GM23338 (cell line): ENCODE results near the gene CFTR. TPM values are rescaled to one million over a fixed set of nuclear protein-coding genes. Genes with fewer than 3 reads are reported as not detected.

Source experiments
- ATAC-seq: fragments of 200-7000 bp; cut with Tn5 transposase; 3 replicates; pipeline ENCODE4 v1.9.1; 2020
- DNase-seq: peaks from one replicate; pipeline ENCODE4 v3.0.0-alpha.2; 2015; ENCODE audit warnings: low spot score
- H2AFZ ChIP-seq: fragments of 200-600 bp; sonication (generic); 2 replicates; pipeline ENCODE4 v1.8.0; 2016; ENCODE audit warnings: antibody characterized with exemption, mild to moderate bottlenecking, moderate library complexity
- H3F3A ChIP-seq: fragments of 200-600 bp; sonication (generic); replicated peaks from 2 replicates; pipeline ENCODE4 v1.8.0; 2017; ENCODE audit warnings: antibody characterized with exemption, mixed run types, low read depth
- H3K27ac ChIP-seq: fragments of 200-600 bp; sonication (generic); 2 replicates; pipeline ENCODE4 v1.6.1; 2016; ENCODE audit warnings: low read depth
- H3K27me3 ChIP-seq: fragments of 200-600 bp; sonication (generic); 2 replicates; pipeline ENCODE4 v1.8.0; 2016; ENCODE audit warnings: mild to moderate bottlenecking, mixed run types, moderate library complexity; ENCODE audit not compliant: insufficient read depth
- H3K36me3 ChIP-seq: fragments of 200-600 bp; sonication (generic); 2 replicates; pipeline ENCODE4 v1.8.0; 2016; ENCODE audit warnings: mild to moderate bottlenecking; ENCODE audit not compliant: insufficient read depth
- H3K4me1 ChIP-seq: fragments of 200-600 bp; sonication (generic); 2 replicates; pipeline ENCODE4 v1.8.0; 2016; ENCODE audit warnings: mild to moderate bottlenecking, moderate library complexity; ENCODE audit not compliant: insufficient read depth
- H3K4me2 ChIP-seq: fragments of 200-600 bp; sonication (generic); 2 replicates; pipeline ENCODE4 v1.7.1; 2017; ENCODE audit warnings: mixed run types
- H3K4me3 ChIP-seq: fragments of 200-600 bp; sonication (generic); 2 replicates; pipeline ENCODE4 v1.6.1; 2016; ENCODE audit warnings: mixed run types
- H3K79me2 ChIP-seq: fragments of 200-600 bp; sonication (generic); replicated peaks from 2 replicates; pipeline ENCODE4 v1.8.0; 2017; ENCODE audit warnings: mild to moderate bottlenecking; ENCODE audit not compliant: insufficient read depth
- H3K9me2 ChIP-seq: fragments of 200-600 bp; sonication (generic); 2 replicates; pipeline ENCODE4 v1.8.0; 2017; ENCODE audit not compliant: insufficient read depth
- H4K20me1 ChIP-seq: fragments of 200-600 bp; sonication (generic); replicated peaks from 2 replicates; pipeline ENCODE4 v1.8.0; 2017; ENCODE audit warnings: mild to moderate bottlenecking; ENCODE audit not compliant: insufficient read depth
- H3K27ac Mint-ChIP-seq: 2 replicates; pipeline ENCODE4 v1.8.0; 2020; ENCODE audit warnings: inconsistent platforms, mild to moderate bottlenecking, moderate library complexity, mixed read lengths
- H3K27me3 Mint-ChIP-seq: 3 replicates; pipeline ENCODE4 v1.8.0; 2022; ENCODE audit warnings: low read depth, mild to moderate bottlenecking, moderate library complexity, mixed read lengths, inconsistent platforms; ENCODE audit not compliant: insufficient read depth, poor library complexity
- H3K36me3 Mint-ChIP-seq: 3 replicates; pipeline ENCODE4 v1.8.0; 2021; ENCODE audit warnings: low read depth, mild to moderate bottlenecking, inconsistent platforms, moderate library complexity, mixed read lengths
- H3K4me1 Mint-ChIP-seq: 3 replicates; pipeline ENCODE4 v1.8.0; 2020; ENCODE audit warnings: mild to moderate bottlenecking, inconsistent platforms, mixed read lengths
- H3K4me3 Mint-ChIP-seq: 3 replicates; pipeline ENCODE4 v1.8.0; 2021; ENCODE audit warnings: moderate library complexity, mild to moderate bottlenecking, inconsistent platforms, mixed read lengths
- H3K9me3 Mint-ChIP-seq: 3 replicates; pipeline ENCODE4 v1.8.0; 2020; ENCODE audit warnings: moderate library complexity, mild to moderate bottlenecking, inconsistent platforms, mixed read lengths
- CREB1 ChIP-seq: fragments of 250-450 bp; sonication (Bioruptor Pico); IDR thresholded peaks from 2 replicates; pipeline ENCODE4 v1.5.0; 2020; ENCODE audit warnings: low read depth, mild to moderate bottlenecking, moderate library complexity
- CTCF ChIP-seq, 2 experiments: fragments of 200-600 bp in 1 of 2; sonication (generic) in 1 of 2; conservative IDR thresholded peaks; 2 replicates each; pipeline versions ENCODE4 v1.5.1 to v1.6.1; 2016 to 2017; ENCODE audit warnings: antibody characterized with exemption in 2 of 2, low read depth in 2 of 2, mild to moderate bottlenecking in 2 of 2, moderate library complexity in 1 of 2
- ETS1 ChIP-seq: IDR thresholded peaks from 2 replicates; pipeline ENCODE4 v1.6.1; 2016; ENCODE audit warnings: antibody characterized with exemption
- EZH2 ChIP-seq: fragments of 200-600 bp; sonication (generic); IDR thresholded peaks from one replicate; pipeline ENCODE4 v1.8.0; 2017; ENCODE audit warnings: antibody characterized with exemption, mild to moderate bottlenecking, low read depth; ENCODE audit not compliant: unreplicated experiment
- EZH2phosphoT487 ChIP-seq: fragments of 200-600 bp; sonication (generic); IDR thresholded peaks from one replicate; pipeline ENCODE4 v1.8.1; 2018; ENCODE audit warnings: antibody characterized with exemption; ENCODE audit not compliant: unreplicated experiment
- JUNB ChIP-seq: IDR thresholded peaks from one replicate; pipeline ENCODE4 v1.6.1; 2016; ENCODE audit warnings: antibody characterized with exemption; ENCODE audit not compliant: unreplicated experiment
- NANOG ChIP-seq: IDR thresholded peaks from 2 replicates; pipeline ENCODE4 v1.6.1; 2016; ENCODE audit warnings: antibody characterized with exemption, borderline replicate concordance
- POLR2AphosphoS5 ChIP-seq: IDR thresholded peaks from 2 replicates; pipeline ENCODE4 v1.6.1; 2016; ENCODE audit warnings: antibody characterized with exemption, low read depth
- STAT1 ChIP-seq: IDR thresholded peaks from one replicate; pipeline ENCODE4 v1.6.1; 2016; ENCODE audit warnings: antibody characterized with exemption; ENCODE audit not compliant: unreplicated experiment
- ZNF114 ChIP-seq: fragments of 250-450 bp; sonication (Bioruptor Pico); IDR thresholded peaks from 2 replicates; pipeline ENCODE4 v1.5.0; 2020; ENCODE audit warnings: mild to moderate bottlenecking, moderate library complexity
- ZNF331 ChIP-seq: fragments of 250-450 bp; sonication (Bioruptor Pico); IDR thresholded peaks from 2 replicates; pipeline ENCODE4 v1.5.0; 2020; ENCODE audit warnings: low read depth, mild to moderate bottlenecking, moderate library complexity
- polyA plus RNA-seq: library from polyadenylated mRNA; unstranded; fragments of >200 nt; fragmentation: Nextera tagmentation; extraction: Ambion mirVana; gene quantifications from 2 replicates; pipeline ENCODE4 v1.2.1, GENCODE V29; 2016
- total RNA-seq: library from RNA; depleted of rRNA; stranded (reverse); fragments of >200 nt; shearing (Covaris generic); gene quantifications from 2 replicates; pipeline ENCODE4 v1.2.3, GENCODE V29; 2014
- TF ChIP-seq, protein P1 (sequence below): IDR thresholded peaks from one replicate; pipeline ENCODE4 v1.6.1; 2018; ENCODE audit warnings: antibody characterized with exemption; ENCODE audit not compliant: unreplicated experiment
- TF ChIP-seq, protein P2 (sequence below): fragments of 250-450 bp; sonication (Bioruptor Pico); IDR thresholded peaks from 2 replicates; pipeline ENCODE4 v1.5.0; 2020; ENCODE audit warnings: mild to moderate bottlenecking, moderate library complexity

CFTR gene
- total and polyA plus RNA-seq, 2 experiments from 2014 or later = 0.45 to 1.2 TPM

DNA sequence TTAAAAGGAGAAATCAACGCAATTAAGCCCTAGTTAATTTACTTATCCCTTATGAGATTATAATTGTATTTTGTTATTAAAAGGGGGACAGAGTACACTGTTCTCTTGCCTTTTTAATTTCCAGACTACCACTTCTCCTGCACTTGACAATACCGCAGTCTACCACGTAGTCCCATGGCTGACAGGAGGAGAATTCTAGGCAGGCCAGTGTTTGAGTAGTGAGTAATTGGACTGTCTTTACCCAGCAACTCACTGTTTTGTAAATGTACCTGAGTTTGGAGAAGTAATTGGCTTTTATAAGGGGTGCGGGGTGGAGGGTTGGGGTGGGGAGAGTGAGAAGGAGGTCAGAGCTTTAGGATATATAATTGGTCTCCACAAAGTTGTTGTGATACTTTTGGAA lies 85.4 kb downstream of the CFTR start:
- no peaks in the 10 kb centered on the region for H3F3A ChIP-seq
- H3K36me3 Mint-ChIP-seq = no peaks in the 10 kb centered on the region
- no peak for DNase-seq
- H3K27me3 Mint-ChIP-seq = no peaks in the 10 kb centered on the region
- no peak overlapping the region for H3K27ac Mint-ChIP-seq
- no peak overlapping the region for H3K27ac ChIP-seq
- no peaks in the 10 kb centered on the region for H3K4me1 Mint-ChIP-seq
- no peaks in the 10 kb centered on the region for H4K20me1 ChIP-seq
- H3K4me2 ChIP-seq = no peak overlapping the region
- H3K9me3 Mint-ChIP-seq = no peaks in the 10 kb centered on the region
- no peak for ATAC-seq
- no peaks in the 10 kb centered on the region for H3K4me1 ChIP-seq
- H3K79me2 ChIP-seq = no peaks in the 10 kb centered on the region
- no peaks in the 10 kb centered on the region for H3K27me3 ChIP-seq
- TF ChIP-seq EZH2 (no peak), STAT1 (no peak), POLR2AphosphoS5 (no peak), EZH2phosphoT487 (no peak), ZNF114 (CRISPR knock-in tag) (no peak), ZNF331 (CRISPR knock-in tag) (no peak), CREB1 (CRISPR knock-in tag) (no peak), CTCF (conservative IDR thresholded peaks at IDR 0.05; ENCODE audit: low read depth in 2 of 2) (no peak), NANOG (no peak), JUNB (no peak), ETS1 (no peak)
- TF ChIP-seq, protein P1, sequence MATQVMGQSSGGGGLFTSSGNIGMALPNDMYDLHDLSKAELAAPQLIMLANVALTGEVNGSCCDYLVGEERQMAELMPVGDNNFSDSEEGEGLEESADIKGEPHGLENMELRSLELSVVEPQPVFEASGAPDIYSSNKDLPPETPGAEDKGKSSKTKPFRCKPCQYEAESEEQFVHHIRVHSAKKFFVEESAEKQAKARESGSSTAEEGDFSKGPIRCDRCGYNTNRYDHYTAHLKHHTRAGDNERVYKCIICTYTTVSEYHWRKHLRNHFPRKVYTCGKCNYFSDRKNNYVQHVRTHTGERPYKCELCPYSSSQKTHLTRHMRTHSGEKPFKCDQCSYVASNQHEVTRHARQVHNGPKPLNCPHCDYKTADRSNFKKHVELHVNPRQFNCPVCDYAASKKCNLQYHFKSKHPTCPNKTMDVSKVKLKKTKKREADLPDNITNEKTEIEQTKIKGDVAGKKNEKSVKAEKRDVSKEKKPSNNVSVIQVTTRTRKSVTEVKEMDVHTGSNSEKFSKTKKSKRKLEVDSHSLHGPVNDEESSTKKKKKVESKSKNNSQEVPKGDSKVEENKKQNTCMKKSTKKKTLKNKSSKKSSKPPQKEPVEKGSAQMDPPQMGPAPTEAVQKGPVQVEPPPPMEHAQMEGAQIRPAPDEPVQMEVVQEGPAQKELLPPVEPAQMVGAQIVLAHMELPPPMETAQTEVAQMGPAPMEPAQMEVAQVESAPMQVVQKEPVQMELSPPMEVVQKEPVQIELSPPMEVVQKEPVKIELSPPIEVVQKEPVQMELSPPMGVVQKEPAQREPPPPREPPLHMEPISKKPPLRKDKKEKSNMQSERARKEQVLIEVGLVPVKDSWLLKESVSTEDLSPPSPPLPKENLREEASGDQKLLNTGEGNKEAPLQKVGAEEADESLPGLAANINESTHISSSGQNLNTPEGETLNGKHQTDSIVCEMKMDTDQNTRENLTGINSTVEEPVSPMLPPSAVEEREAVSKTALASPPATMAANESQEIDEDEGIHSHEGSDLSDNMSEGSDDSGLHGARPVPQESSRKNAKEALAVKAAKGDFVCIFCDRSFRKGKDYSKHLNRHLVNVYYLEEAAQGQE = no peak
- TF ChIP-seq, protein P2, sequence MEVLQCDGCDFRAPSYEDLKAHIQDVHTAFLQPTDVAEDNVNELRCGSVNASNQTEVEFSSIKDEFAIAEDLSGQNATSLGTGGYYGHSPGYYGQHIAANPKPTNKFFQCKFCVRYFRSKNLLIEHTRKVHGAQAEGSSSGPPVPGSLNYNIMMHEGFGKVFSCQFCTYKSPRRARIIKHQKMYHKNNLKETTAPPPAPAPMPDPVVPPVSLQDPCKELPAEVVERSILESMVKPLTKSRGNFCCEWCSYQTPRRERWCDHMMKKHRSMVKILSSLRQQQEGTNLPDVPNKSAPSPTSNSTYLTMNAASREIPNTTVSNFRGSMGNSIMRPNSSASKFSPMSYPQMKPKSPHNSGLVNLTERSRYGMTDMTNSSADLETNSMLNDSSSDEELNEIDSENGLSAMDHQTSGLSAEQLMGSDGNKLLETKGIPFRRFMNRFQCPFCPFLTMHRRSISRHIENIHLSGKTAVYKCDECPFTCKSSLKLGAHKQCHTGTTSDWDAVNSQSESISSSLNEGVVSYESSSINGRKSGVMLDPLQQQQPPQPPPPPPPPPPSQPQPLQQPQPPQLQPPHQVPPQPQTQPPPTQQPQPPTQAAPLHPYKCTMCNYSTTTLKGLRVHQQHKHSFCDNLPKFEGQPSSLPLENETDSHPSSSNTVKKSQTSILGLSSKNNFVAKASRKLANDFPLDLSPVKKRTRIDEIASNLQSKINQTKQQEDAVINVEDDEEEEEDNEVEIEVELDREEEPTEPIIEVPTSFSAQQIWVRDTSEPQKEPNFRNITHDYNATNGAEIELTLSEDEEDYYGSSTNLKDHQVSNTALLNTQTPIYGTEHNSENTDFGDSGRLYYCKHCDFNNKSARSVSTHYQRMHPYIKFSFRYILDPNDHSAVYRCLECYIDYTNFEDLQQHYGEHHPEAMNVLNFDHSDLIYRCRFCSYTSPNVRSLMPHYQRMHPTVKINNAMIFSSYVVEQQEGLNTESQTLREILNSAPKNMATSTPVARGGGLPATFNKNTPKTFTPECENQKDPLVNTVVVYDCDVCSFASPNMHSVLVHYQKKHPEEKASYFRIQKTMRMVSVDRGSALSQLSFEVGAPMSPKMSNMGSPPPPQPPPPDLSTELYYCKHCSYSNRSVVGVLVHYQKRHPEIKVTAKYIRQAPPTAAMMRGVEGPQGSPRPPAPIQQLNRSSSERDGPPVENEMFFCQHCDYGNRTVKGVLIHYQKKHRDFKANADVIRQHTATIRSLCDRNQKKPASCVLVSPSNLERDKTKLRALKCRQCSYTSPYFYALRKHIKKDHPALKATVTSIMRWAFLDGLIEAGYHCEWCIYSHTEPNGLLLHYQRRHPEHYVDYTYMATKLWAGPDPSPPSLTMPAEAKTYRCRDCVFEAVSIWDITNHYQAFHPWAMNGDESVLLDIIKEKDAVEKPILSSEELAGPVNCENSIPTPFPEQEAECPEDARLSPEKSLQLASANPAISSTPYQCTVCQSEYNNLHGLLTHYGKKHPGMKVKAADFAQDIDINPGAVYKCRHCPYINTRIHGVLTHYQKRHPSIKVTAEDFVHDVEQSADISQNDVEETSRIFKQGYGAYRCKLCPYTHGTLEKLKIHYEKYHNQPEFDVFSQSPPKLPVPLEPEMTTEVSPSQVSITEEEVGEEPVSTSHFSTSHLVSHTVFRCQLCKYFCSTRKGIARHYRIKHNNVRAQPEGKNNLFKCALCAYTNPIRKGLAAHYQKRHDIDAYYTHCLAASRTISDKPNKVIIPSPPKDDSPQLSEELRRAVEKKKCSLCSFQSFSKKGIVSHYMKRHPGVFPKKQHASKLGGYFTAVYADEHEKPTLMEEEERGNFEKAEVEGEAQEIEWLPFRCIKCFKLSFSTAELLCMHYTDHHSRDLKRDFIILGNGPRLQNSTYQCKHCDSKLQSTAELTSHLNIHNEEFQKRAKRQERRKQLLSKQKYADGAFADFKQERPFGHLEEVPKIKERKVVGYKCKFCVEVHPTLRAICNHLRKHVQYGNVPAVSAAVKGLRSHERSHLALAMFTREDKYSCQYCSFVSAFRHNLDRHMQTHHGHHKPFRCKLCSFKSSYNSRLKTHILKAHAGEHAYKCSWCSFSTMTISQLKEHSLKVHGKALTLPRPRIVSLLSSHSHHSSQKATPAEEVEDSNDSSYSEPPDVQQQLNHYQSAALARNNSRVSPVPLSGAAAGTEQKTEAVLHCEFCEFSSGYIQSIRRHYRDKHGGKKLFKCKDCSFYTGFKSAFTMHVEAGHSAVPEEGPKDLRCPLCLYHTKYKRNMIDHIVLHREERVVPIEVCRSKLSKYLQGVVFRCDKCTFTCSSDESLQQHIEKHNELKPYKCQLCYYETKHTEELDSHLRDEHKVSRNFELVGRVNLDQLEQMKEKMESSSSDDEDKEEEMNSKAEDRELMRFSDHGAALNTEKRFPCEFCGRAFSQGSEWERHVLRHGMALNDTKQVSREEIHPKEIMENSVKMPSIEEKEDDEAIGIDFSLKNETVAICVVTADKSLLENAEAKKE (CRISPR knock-in tag) = no peak
- H3K4me3 ChIP-seq = no peak overlapping the region
- no peaks in the 10 kb centered on the region for H3K9me2 ChIP-seq
- no peaks in the 10 kb centered on the region for H3K36me3 ChIP-seq
- H3K4me3 Mint-ChIP-seq = no peak overlapping the region
- H2AFZ ChIP-seq = no peak overlapping the region
